Ascending aorta (tissue), 2 donors: ENCODE results near the gene ITIH2. TPM values are rescaled to one million over a fixed set of nuclear protein-coding genes. Genes with fewer than 3 reads are reported as not detected.
"Not testable (repeated sequence)": the region's sequence is repeated elsewhere in the genome, so short reads cannot be mapped to it uniquely, and the experiment has no call there.

Experiments
- DNase-seq, 2 donors: peaks; one replicate each; pipeline ENCODE4 v3.0.0-alpha.2; 2019; ENCODE audit warnings: low spot score in 2 of 2
- H3K27ac ChIP-seq, 2 donors: fragments of 200-600 bp; sonication (generic); one replicate each; pipeline ENCODE4 v1.5.1; 2016 to 2017; ENCODE audit warnings: mild to moderate bottlenecking in 1 of 2
- H3K27me3 ChIP-seq: fragments of 200-600 bp; sonication (generic); one replicate; pipeline ENCODE4 v1.5.1; 2017
- H3K36me3 ChIP-seq, 2 donors: fragments of 200-600 bp; sonication (generic); one replicate each; pipeline ENCODE4 v1.5.1; 2016
- H3K4me1 ChIP-seq, 2 donors: fragments of 200-600 bp; sonication (generic); one replicate each; pipeline ENCODE4 v1.5.1; 2016 to 2017; ENCODE audit warnings: mild to moderate bottlenecking in 1 of 2
- H3K4me3 ChIP-seq, 2 donors: fragments of 200-600 bp; sonication (generic); one replicate each; pipeline ENCODE4 v1.5.1; 2016 to 2017; ENCODE audit warnings: mild to moderate bottlenecking in 1 of 2
- H3K9me3 ChIP-seq, 2 donors: fragments of 200-600 bp; sonication (generic); one replicate each; pipeline ENCODE4 v1.5.1; 2016
- CTCF ChIP-seq, 3 experiments: fragments of 200-600 bp in 2 of 3; fragments of 450-650 bp in 1 of 3; sonication (generic) in 2 of 3; IDR thresholded peaks; one replicate each; pipeline ENCODE4 v1.5.1; 2016 to 2019; ENCODE audit warnings: antibody characterized with exemption in 3 of 3, mild to moderate bottlenecking in 1 of 3, moderate library complexity in 1 of 3
- intact Hi-C: fragments of 100-400 bp; cut with DNase I; formaldehyde crosslinking; loops from one replicate; pipeline ENCODE4 v1.15.1; 2023
- total RNA-seq: library from RNA; depleted of rRNA; stranded (reverse); fragments of >200 nt; gene quantifications from one replicate; pipeline ENCODE4 v1.1.0, GENCODE V29; 2016

The ITIH2 gene
- total RNA-seq, 1 donor from 2014 or later, result 2.4 TPM

DNA sequence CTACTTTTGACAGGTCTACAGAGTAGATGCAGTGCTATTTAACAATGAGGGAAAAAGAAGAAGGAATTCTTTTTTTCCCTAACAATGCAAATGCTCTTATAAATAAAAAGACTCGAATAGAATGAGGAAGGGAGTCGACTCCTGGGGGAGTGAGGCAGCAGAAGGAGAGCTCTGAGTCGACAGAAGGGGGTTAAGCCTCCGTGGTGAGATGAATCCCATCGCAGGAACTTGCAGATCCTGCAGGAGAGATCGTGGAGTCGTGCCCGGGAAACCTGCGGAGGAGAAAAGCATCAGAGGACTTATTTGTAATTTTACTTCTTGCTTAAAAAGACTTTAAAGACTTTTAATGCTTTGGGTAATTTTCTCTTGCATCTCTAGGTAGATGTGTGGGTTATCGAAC is 17.4 kb downstream of the ITIH2 start:
- no peak for DNase-seq
- Histone ChIP-seq H3K9me3 (no peaks in the 10 kb centered on the region), H3K36me3 (no peaks in the 10 kb centered on the region), H3K27me3 (no peaks in the 10 kb centered on the region), H3K27ac (no peak overlapping the region), H3K4me3 (no peak overlapping the region), H3K4me1 (no peaks in the 10 kb centered on the region)
- TF ChIP-seq CTCF (IDR thresholded peaks at IDR 0.05), result no peak
- intact Hi-C loops, result no loop called here

GRCh38 chr10:7722927-7723529 is 19.9 kb downstream of the ITIH2 start:
- H3K27ac ChIP-seq, result no peak overlapping the region
- H3K27me3 ChIP-seq, result no peaks in the 10 kb centered on the region
- no peak overlapping the region for H3K4me3 ChIP-seq
- H3K9me3 ChIP-seq, result no peaks in the 10 kb centered on the region
- H3K4me1 ChIP-seq, result no peaks in the 10 kb centered on the region
- TF ChIP-seq CTCF (IDR thresholded peaks at IDR 0.05), result no peak
- intact Hi-C loops, result no loop called here
- no peak for DNase-seq
- no peaks in the 10 kb centered on the region for H3K36me3 ChIP-seq

DNA sequence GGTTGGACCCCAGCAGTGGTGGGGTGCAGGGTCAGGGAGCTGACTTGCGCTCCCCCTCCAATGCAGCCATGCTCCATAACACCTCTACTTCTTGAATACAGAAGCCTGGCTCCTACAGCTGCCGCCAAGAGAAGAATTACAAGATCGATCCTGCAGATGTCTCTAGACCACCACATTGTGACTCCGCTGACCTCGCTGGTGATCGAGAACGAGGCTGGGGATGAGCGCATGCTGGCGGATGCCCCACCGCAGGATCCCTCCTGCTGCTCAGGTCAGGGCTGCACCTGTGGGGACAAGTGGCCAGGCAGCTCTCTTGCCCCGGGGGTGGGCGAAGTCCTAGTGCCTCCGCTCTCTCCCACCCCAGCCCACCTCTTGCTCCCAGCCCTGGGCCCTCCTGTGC is 31.7 kb downstream of the ITIH2 start:
- H3K27me3 ChIP-seq, result no peaks in the 10 kb centered on the region
- intact Hi-C loops, result no loop called here
- H3K4me3 ChIP-seq, result no peak overlapping the region
- TF ChIP-seq CTCF (IDR thresholded peaks at IDR 0.05), result no peak
- no peak overlapping the region for H3K27ac ChIP-seq
- no peaks in the 10 kb centered on the region for H3K9me3 ChIP-seq
- DNase-seq, result no peak
- H3K4me1 ChIP-seq, result no peaks in the 10 kb centered on the region
- H3K36me3 ChIP-seq, result no peaks in the 10 kb centered on the region

- DNase-seq, result no peak
- Histone ChIP-seq H3K27ac (no peak overlapping the region), H3K9me3 (no peaks in the 10 kb centered on the region), H3K4me3 (no peak overlapping the region), H3K36me3 (no peaks in the 10 kb centered on the region), H3K4me1 (no peaks in the 10 kb centered on the region), H3K27me3 (no peaks in the 10 kb centered on the region)
- TF ChIP-seq CTCF (IDR thresholded peaks at IDR 0.05), result no peak
- intact Hi-C loops, result no loop called here
Observed at GRCh38 chr10:7738536-7739407, 35.7 kb downstream of the ITIH2 start.

DNA sequence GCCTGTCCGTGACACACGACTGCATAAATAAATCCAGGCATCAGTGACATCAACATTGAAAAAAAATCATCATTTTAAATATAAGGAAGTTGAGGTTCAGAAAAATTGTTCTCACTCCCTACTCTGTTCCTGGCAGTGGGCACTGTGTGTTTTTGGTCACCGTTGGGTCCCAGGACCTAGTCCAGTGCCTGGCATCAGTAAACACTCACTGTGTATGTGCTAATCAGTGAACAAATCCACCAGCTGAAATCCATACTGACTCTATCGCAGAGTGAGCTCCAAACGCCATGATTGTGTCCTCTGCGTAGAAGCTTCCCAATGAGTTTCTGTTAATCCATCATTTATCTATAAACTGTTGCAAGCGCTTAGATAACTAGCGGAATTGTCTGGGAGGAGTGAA is 41.2 kb downstream of the ITIH2 start:
- no peak for TF ChIP-seq CTCF (IDR thresholded peaks at IDR 0.05)
- intact Hi-C loops, result no loop called here
- DNase-seq, result no peak

DNA sequence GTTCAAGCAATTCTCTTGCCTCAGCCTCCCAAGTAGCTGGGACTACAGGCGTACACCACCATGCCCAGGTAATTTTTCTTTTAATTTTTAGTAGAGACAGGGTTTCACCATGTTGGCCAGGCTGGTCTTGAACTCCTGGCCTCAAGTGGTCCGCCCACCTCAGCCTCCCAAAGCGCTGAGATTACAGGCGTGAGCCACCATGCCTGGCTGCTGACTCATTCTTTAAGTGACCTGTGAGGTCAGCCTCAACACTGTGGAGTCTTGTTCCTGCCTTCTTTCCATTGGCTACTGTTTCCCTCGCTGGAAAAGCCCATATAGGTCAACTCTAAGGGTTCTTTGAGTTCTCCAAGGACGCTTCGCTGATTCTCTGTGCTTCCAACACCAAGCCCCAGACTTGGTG is 45.5 kb downstream of the ITIH2 start:
- H3K9me3 ChIP-seq, H3K27ac ChIP-seq, H3K27me3 ChIP-seq, H3K4me3 ChIP-seq, H3K4me1 ChIP-seq, intact Hi-C loops, DNase-seq: not testable (repeated sequence)
- H3K36me3 ChIP-seq, result peaks cover 21 to 22% of the 10 kb centered on the region in 2 donors

More for the DNA sequence above, 41.2 kb downstream of the ITIH2 start:
- no peaks in the 10 kb centered on the region for H3K36me3 ChIP-seq
- no peaks in the 10 kb centered on the region for H3K9me3 ChIP-seq
- H3K4me1 ChIP-seq, result no peaks in the 10 kb centered on the region
- H3K4me3 ChIP-seq, result no peak overlapping the region
- no peak overlapping the region for H3K27ac ChIP-seq
- no peaks in the 10 kb centered on the region for H3K27me3 ChIP-seq
